Ovary (tissue), 3 donors: ENCODE data around the gene MLPH.

Source experiments
- CTCF ChIP-seq, 3 donors: fragments of 450-650 bp in 2 of 3; fragments of 200-600 bp in 1 of 3; IDR thresholded peaks; one replicate each; pipeline versions ENCODE4 v1.5.1 to v1.8.0; 2016 to 2022; ENCODE audit warnings: antibody characterized with exemption in 3 of 3, mild to moderate bottlenecking in 1 of 3
- POLR2A ChIP-seq: fragments of 450-650 bp; IDR thresholded peaks from one replicate; pipeline ENCODE4 v1.6.1; 2017; ENCODE audit warnings: antibody characterized with exemption, mild to moderate bottlenecking, moderate library complexity
- donor health status: DM: no; HTN: no; CAD: no.

GRCh38 chr2:237524631-237525030, 37.6 kb downstream of the MLPH start:
- TF ChIP-seq CTCF (IDR thresholded peaks at IDR 0.05): no peak
- no peak for TF ChIP-seq POLR2A
